ENCODE data around the gene NMB.

Gene NMB

GRCh38 chr15:84634228-84634837 lies 23.7 kb downstream of the NMB start:
- DNase-seq (ENCODE audit: low read depth): no peak
- TF ChIP-seq CTCF (IDR thresholded peaks at IDR 0.05; ENCODE audit: control insufficient read depth, insufficient read depth, low read depth, low read length, missing control alignments): no peak
- peak overlapping the region; percentile 52 for H3K4me3 ChIP-seq (ENCODE audit: control insufficient read depth, low read depth, low read length)

GRCh38 chr15:84633311-84634227 lies 24.4 kb downstream of the NMB start:
- H3K4me3 ChIP-seq (ENCODE audit: control insufficient read depth, low read depth, low read length): peak overlapping the region; percentile 52
- TF ChIP-seq CTCF (IDR thresholded peaks at IDR 0.05; ENCODE audit: control insufficient read depth, insufficient read depth, low read depth, low read length, missing control alignments): no peak
- peak; percentile 33 for DNase-seq (ENCODE audit: low read depth)

- no peak for DNase-seq (ENCODE audit: low read depth)
- TF ChIP-seq CTCF (IDR thresholded peaks at IDR 0.05; ENCODE audit: control insufficient read depth, insufficient read depth, low read depth, low read length, missing control alignments): no peak
- H3K4me3 ChIP-seq (ENCODE audit: control insufficient read depth, low read depth, low read length): peak overlapping the region; percentile 70
Measured at GRCh38 chr15:84631706-84632272, 26.2 kb downstream of the NMB start.

GRCh38 chr15:84629033-84629432 lies 29.0 kb downstream of the NMB start:
- H3K4me3 ChIP-seq (ENCODE audit: control insufficient read depth, low read depth, low read length): no peak overlapping the region
- no peak for TF ChIP-seq CTCF (IDR thresholded peaks at IDR 0.05; ENCODE audit: control insufficient read depth, insufficient read depth, low read depth, low read length, missing control alignments)
- no peak for DNase-seq (ENCODE audit: low read depth)

GRCh38 chr15:84625123-84625522 lies 32.9 kb downstream of the NMB start:
- H3K4me3 ChIP-seq (ENCODE audit: control insufficient read depth, low read depth, low read length): no peak overlapping the region
- DNase-seq (ENCODE audit: low read depth): no peak
- no peak for TF ChIP-seq CTCF (IDR thresholded peaks at IDR 0.05; ENCODE audit: control insufficient read depth, insufficient read depth, low read depth, low read length, missing control alignments)

GRCh38 chr15:84624359-84624758 lies 33.6 kb downstream of the NMB start:
- no peak for TF ChIP-seq CTCF (IDR thresholded peaks at IDR 0.05; ENCODE audit: control insufficient read depth, insufficient read depth, low read depth, low read length, missing control alignments)
- DNase-seq (ENCODE audit: low read depth): no peak
- H3K4me3 ChIP-seq (ENCODE audit: control insufficient read depth, low read depth, low read length): no peak overlapping the region

Measured in AG09309 (cell line).